Measurements from ENCODE around the gene ZBTB8A. TPM values are rescaled to one million over a fixed set of nuclear protein-coding genes. Genes with fewer than 3 reads are reported as not detected.
"Not testable (repeated sequence)": the region's sequence is repeated elsewhere in the genome, so short reads cannot be mapped to it uniquely, and the experiment has no call there.

Gene ZBTB8A
- total RNA-seq, 2 experiments from 2014 or later, result 0.16 TPM; not detected in 1

GRCh38 chr1:32632829-32633228 lies 93.6 kb downstream of the ZBTB8A start:
- no peak overlapping the region for H3K27ac Mint-ChIP-seq
- H3K4me1 Mint-ChIP-seq (ENCODE audit: low read depth), result peaks cover 9% of the 10 kb centered on the region
- TF ChIP-seq, protein P1, sequence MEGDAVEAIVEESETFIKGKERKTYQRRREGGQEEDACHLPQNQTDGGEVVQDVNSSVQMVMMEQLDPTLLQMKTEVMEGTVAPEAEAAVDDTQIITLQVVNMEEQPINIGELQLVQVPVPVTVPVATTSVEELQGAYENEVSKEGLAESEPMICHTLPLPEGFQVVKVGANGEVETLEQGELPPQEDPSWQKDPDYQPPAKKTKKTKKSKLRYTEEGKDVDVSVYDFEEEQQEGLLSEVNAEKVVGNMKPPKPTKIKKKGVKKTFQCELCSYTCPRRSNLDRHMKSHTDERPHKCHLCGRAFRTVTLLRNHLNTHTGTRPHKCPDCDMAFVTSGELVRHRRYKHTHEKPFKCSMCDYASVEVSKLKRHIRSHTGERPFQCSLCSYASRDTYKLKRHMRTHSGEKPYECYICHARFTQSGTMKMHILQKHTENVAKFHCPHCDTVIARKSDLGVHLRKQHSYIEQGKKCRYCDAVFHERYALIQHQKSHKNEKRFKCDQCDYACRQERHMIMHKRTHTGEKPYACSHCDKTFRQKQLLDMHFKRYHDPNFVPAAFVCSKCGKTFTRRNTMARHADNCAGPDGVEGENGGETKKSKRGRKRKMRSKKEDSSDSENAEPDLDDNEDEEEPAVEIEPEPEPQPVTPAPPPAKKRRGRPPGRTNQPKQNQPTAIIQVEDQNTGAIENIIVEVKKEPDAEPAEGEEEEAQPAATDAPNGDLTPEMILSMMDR (IDR thresholded peaks at IDR 0.05), result no peak
- no peak overlapping the region for H3K4me3 Mint-ChIP-seq
- intact Hi-C loops (cut with micrococcal nuclease), result no loop called here
- ChIA-PET POLR2A (interaction anchor here (1.0 kb wide), 1 partner anchor 24 kb away, joined by 3 read pairs; no protein-coding TSS in a partner anchor), CTCF (no interaction called here)
- no peaks in the 10 kb centered on the region for H3K9me3 Mint-ChIP-seq
- no peaks in the 10 kb centered on the region for H3K27me3 Mint-ChIP-seq
- DNase-seq, result no peak
- peaks cover 20% of the 10 kb centered on the region for H3K36me3 Mint-ChIP-seq (ENCODE audit: low read depth)
- no peak for ATAC-seq

DNA sequence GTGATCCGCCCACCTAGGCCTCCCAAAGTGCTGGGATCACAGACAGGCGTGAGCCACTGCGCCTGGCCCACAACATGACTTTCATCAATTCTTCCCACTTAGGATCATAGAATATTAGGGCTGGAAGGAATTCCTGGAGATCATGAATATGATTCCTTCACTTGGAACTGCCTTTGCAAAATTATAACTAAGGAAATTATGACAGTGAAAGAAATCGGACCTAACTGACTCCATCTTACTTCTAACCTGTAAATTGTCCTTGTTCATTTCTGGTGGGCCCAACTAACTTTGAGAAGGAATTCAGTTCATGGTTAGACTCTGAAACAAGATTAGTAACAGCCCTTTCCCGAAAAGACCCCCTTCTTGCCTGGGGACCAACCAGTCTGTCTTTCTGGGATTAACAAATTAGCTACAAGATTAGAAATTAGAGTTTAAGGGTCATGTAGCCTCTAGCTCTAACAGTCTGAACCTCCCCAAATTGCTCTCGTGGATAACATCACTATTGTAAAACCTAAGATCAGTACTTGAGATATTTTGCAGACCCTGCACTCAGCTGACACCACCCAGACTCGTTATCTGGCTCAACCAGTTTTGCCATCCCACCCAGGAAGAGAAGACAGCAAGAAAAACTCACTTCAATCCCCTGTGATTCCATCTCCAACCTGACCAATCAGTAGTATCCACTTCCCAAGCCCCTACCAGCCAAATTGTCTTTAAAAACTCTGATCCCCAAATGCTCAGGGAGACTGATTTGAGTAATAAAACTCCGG lies 96.5 kb downstream of the ZBTB8A start:
- ATAC-seq, result no peak
- no peak for DNase-seq
- peaks cover 19% of the 10 kb centered on the region for H3K36me3 Mint-ChIP-seq (ENCODE audit: low read depth)
- ChIA-PET CTCF (interaction anchor here (1.5 kb wide), 1 partner anchor 115 kb away, joined by 6 read pairs; no protein-coding TSS in a partner anchor), POLR2A (interaction anchor here (1.3 kb wide), 1 partner anchor 15 kb away, joined by 3 read pairs; the partner anchor contains the start of genes RBBP4 and ZBTB8OS)
- H3K9me3 Mint-ChIP-seq, result no peaks in the 10 kb centered on the region
- no peak overlapping the region for H3K4me3 Mint-ChIP-seq
- peaks cover 7% of the 10 kb centered on the region for H3K4me1 Mint-ChIP-seq (ENCODE audit: low read depth)
- TF ChIP-seq, protein P1 (IDR thresholded peaks at IDR 0.05), result no peak
- H3K27ac Mint-ChIP-seq, result no peak overlapping the region
- intact Hi-C loops (cut with micrococcal nuclease), result no loop called here
- H3K27me3 Mint-ChIP-seq, result no peaks in the 10 kb centered on the region

- Mint-ChIP-seq H3K4me3 (no peak overlapping the region), H3K27me3 (no peaks in the 10 kb centered on the region), H3K27ac (no peak overlapping the region), H3K9me3 (no peaks in the 10 kb centered on the region), H3K36me3 (ENCODE audit: low read depth) (peaks cover 19% of the 10 kb centered on the region), H3K4me1 (ENCODE audit: low read depth) (peaks cover 7% of the 10 kb centered on the region)
- ATAC-seq (no peak), DNase-seq (no peak)
- intact Hi-C loops (cut with micrococcal nuclease), result no loop called here
- ChIA-PET CTCF (interaction anchor here (0.7 to 1.5 kb wide), 2 partner anchors 117 to 236 kb away, joined by 3 to 6 read pairs; no protein-coding TSS in a partner anchor), POLR2A (interaction anchor here (0.7 to 3.7 kb wide), 3 partner anchors 14 to 36 kb away, joined by 3 to 17 read pairs (median 3); partner anchors contain the start of genes RBBP4 and ZBTB8OS)
- TF ChIP-seq, protein P1 (IDR thresholded peaks at IDR 0.05), result no peak
These were observed 97.9 kb downstream of the ZBTB8A start for GRCh38 chr1:32636914-32637645.

GRCh38 chr1:32639489-32640075 lies 100.4 kb downstream of the ZBTB8A start:
- ATAC-seq (no peak), DNase-seq (no peak)
- Mint-ChIP-seq H3K4me1 (ENCODE audit: low read depth) (peaks cover 8% of the 10 kb centered on the region), H3K9me3 (no peaks in the 10 kb centered on the region), H3K27me3 (no peaks in the 10 kb centered on the region), H3K4me3 (no peak overlapping the region), H3K27ac (no peak overlapping the region), H3K36me3 (ENCODE audit: low read depth) (peaks cover 20% of the 10 kb centered on the region)
- TF ChIP-seq, protein P1 (IDR thresholded peaks at IDR 0.05), result no peak
- intact Hi-C loops (cut with micrococcal nuclease), result no loop called here
- ChIA-PET CTCF (interaction anchor here (2.1 kb wide), 1 partner anchor 119 kb away, joined by 8 read pairs; no protein-coding TSS in a partner anchor), POLR2A (interaction anchor here (1.5 to 3.7 kb wide), 2 partner anchors 9 to 12 kb away, joined by 5 to 17 read pairs; partner anchors contain the start of genes RBBP4 and ZBTB8OS)

- intact Hi-C loops (cut with micrococcal nuclease); H3K4me3 Mint-ChIP-seq; H3K9me3 Mint-ChIP-seq; ATAC-seq; H3K4me1 Mint-ChIP-seq (ENCODE audit: low read depth); DNase-seq; CTCF ChIA-PET; H3K27me3 Mint-ChIP-seq; H3K27ac Mint-ChIP-seq: not testable (repeated sequence)
- POLR2A ChIA-PET, result interaction anchor here (1.4 kb wide), 1 partner anchor 9 kb away, joined by 5 read pairs; the partner anchor contains the start of genes RBBP4 and ZBTB8OS
- H3K36me3 Mint-ChIP-seq (ENCODE audit: low read depth), result peaks cover 12% of the 10 kb centered on the region
These were observed 103.1 kb downstream of the ZBTB8A start for GRCh38 chr1:32642292-32642827.

All from activated CD8-positive, alpha-beta T cell treated with anti-CD3 and anti-CD28 coated beads for 36 hours (primary cell).